Mammary epithelial cell (primary cell): ENCODE measurements around the gene MICALL2.

ENCODE experiments used
- EZH2 ChIP-seq: IDR thresholded peaks from 2 replicates; pipeline ENCODE4 v1.6.1; 2012; ENCODE audit warnings: low read length, inconsistent platforms, borderline replicate concordance
- TF ChIP-seq, protein P1 (sequence below), 2 donors: IDR thresholded peaks in 1 of 2; conservative IDR thresholded peaks in 1 of 2; 2 replicates each; pipeline ENCODE4 v1.5.1; 2011 to 2012; ENCODE audit warnings: inconsistent platforms in 2 of 2, low read length in 2 of 2, mild to moderate bottlenecking in 2 of 2, control low read depth in 1 of 2, low read depth in 1 of 2; ENCODE audit not compliant: insufficient read depth in 1 of 2; ENCODE audit errors: extremely low read depth in 1 of 2

DNA sequence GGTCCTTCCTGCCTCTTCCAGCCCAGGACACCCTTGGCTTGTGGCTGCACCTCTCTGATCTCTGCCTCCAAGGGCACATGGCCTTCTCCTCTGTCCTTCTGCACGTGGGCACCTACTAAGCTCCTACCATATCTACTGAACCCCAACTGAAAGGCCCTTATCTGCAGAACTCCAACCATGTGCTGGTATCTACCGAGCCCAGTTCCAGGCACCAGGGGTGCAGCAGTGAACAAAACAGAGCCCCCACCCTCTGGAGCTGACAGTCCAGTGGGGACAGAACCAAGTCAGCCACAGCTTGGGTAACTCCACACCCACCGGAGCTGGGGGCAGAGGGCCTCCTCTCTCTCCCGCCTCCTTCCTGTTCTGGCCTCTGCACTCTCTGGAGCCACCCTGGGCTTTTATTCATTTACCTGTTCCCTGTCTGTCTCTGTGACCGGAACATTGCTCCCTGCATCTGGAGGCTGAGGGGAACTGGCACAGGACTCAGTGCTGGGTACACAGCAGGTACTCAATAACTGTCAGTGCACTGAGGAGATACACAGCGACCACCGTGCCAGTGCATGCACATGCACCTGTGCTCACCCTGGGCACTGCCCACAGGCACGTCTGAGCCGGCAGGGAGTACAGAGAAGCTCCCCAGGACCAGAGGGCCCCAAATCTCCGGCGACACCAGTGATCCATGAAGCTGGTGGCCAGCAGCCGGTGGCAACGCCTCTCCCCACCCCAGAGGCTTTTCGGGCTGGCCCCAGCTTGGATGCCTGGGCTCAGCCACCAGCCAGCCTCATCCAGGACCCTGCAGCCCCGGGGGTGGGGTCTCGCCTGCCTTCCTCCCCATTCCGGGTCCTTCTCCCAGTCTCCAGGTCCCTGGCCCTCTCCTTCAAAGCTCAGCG lies 2.0 kb downstream of the MICALL2 start:
- TF ChIP-seq EZH2 = no peak
- TF ChIP-seq, protein P1, sequence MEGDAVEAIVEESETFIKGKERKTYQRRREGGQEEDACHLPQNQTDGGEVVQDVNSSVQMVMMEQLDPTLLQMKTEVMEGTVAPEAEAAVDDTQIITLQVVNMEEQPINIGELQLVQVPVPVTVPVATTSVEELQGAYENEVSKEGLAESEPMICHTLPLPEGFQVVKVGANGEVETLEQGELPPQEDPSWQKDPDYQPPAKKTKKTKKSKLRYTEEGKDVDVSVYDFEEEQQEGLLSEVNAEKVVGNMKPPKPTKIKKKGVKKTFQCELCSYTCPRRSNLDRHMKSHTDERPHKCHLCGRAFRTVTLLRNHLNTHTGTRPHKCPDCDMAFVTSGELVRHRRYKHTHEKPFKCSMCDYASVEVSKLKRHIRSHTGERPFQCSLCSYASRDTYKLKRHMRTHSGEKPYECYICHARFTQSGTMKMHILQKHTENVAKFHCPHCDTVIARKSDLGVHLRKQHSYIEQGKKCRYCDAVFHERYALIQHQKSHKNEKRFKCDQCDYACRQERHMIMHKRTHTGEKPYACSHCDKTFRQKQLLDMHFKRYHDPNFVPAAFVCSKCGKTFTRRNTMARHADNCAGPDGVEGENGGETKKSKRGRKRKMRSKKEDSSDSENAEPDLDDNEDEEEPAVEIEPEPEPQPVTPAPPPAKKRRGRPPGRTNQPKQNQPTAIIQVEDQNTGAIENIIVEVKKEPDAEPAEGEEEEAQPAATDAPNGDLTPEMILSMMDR (conservative IDR thresholded peaks at IDR 0.05 in 1 of 2, IDR thresholded peaks at IDR 0.05 in 1 of 2; ENCODE audit: extremely low read depth in 1 of 2, insufficient read depth in 1 of 2, low read depth in 1 of 2, low read length in 2 of 2) = no peak
